K562 (cell line): Measurements from ENCODE around the gene RPTOR. TPM values are rescaled to one million over a fixed set of nuclear protein-coding genes. Genes with fewer than 3 reads are reported as not detected.

Source experiments
- ATAC-seq: fragments of 200-7000 bp; cut with Tn5 transposase; 3 replicates; pipeline ENCODE4 v1.9.1; 2020; ENCODE audit warnings: moderate library complexity
- BruUV-seq: library from RNA; stranded (reverse); fragments of 400-500 nt; replicated peaks from 2 replicates; lab custom pipeline; 2021; lab: Mats Ljungman, UMichigan
- CTCF ChIA-PET: fragments of 300-600 bp; formaldehyde crosslinking; extraction: SDS; loops from one replicate; lab custom pipeline; 2021; ENCODE audit warnings: low intra/inter-chr PET ratio; lab: Yijun Ruan, JAX
- POLR2A ChIA-PET: fragments of 300-600, 350-650 bp; sonication (Branson Sonifier 250); formaldehyde crosslinking; extraction: SDS; loops from one replicate; lab custom pipeline; 2021; ENCODE audit warnings: antibody characterized with exemption, inconsistent platforms; lab: Yijun Ruan, JAX
- DNase-seq, 4 experiments: peaks; one replicate each; pipeline versions ENCODE4 v3.0.0 to v3.0.0-alpha.2; 2011 to 2018; ENCODE audit warnings: low spot score in 3 of 4, mixed read lengths in 3 of 4; ENCODE audit errors: extremely low read depth in 1 of 4
- FAIRE-seq: peaks from 2 replicates; lab custom pipeline; 2011; peaks lifted over from hg19 to GRCh38; lab: Jason Lieb, UNC
- H2AFZ ChIP-seq: 2 replicates; pipeline ENCODE4 v1.6.0; 2011; ENCODE audit warnings: low read depth, low read length, control low read depth, inconsistent platforms
- H3K27ac ChIP-seq: fragments of 200-600 bp; 3 replicates; pipeline ENCODE4 v1.8.0; 2011; ENCODE audit warnings: low read depth, mild to moderate bottlenecking, control low read depth, inconsistent platforms, low read length, moderate library complexity, mixed read lengths; ENCODE audit errors: extremely low read depth
- H3K27me3 ChIP-seq, 2 experiments: fragments of 300-600 bp in 1 of 2; 2 replicates in 1 of 2; 3 replicates in 1 of 2; pipeline versions ENCODE4 v1.6.0 to v1.8.0; 2011; ENCODE audit warnings: inconsistent platforms in 2 of 2, low read length in 2 of 2, mild to moderate bottlenecking in 1 of 2, mixed read lengths in 1 of 2, moderate library complexity in 1 of 2; ENCODE audit not compliant: control insufficient read depth in 2 of 2, insufficient read depth in 2 of 2
- H3K36me3 ChIP-seq: fragments of 300-600 bp; 3 replicates; pipeline ENCODE4 v1.8.0; 2011; ENCODE audit warnings: mild to moderate bottlenecking, low read length, inconsistent platforms; ENCODE audit not compliant: control insufficient read depth, insufficient read depth
- H3K4me1 ChIP-seq, 2 experiments: fragments of 200-600 bp in 1 of 2; replicated peaks in 1 of 2; 2 replicates in 1 of 2; 3 replicates in 1 of 2; pipeline versions ENCODE4 v1.5.1 to v1.8.0; 2011; ENCODE audit warnings: inconsistent platforms in 2 of 2, low read length in 2 of 2, mild to moderate bottlenecking in 1 of 2, mixed read lengths in 1 of 2, moderate library complexity in 1 of 2; ENCODE audit not compliant: control insufficient read depth in 2 of 2, insufficient read depth in 2 of 2
- H3K4me2 ChIP-seq: 2 replicates; pipeline ENCODE4 v1.6.1; 2011; ENCODE audit warnings: low read length, control low read depth, inconsistent platforms, mixed read lengths; ENCODE audit not compliant: insufficient read depth
- H3K4me3 ChIP-seq: fragments of 200-600 bp; sonication (generic), shearing (Covaris generic); 2 replicates; pipeline ENCODE4 v1.5.1; 2016; ENCODE audit warnings: control low read depth, inconsistent platforms
- H3K79me2 ChIP-seq: fragments of 200-600 bp; 3 replicates; pipeline ENCODE4 v1.8.0; 2011; ENCODE audit warnings: low read length, inconsistent platforms; ENCODE audit not compliant: control insufficient read depth, insufficient read depth
- H3K9ac ChIP-seq, 2 experiments: 2 replicates each; pipeline versions ENCODE4 v1.6.0 to v1.6.1; 2011; ENCODE audit warnings: low read depth in 2 of 2, low read length in 2 of 2, control low read depth in 1 of 2, inconsistent platforms in 1 of 2, mild to moderate bottlenecking in 1 of 2, mixed read lengths in 1 of 2; ENCODE audit not compliant: insufficient read depth in 1 of 2
- H3K9me1 ChIP-seq: one replicate; pipeline ENCODE4 v1.6.0; 2011; ENCODE audit warnings: inconsistent platforms, mild to moderate bottlenecking, low read length, moderate library complexity; ENCODE audit not compliant: control insufficient read depth, insufficient read depth
- H3K9me3 ChIP-seq: replicated peaks from 2 replicates; pipeline ENCODE4 v1.5.1; 2011; ENCODE audit warnings: low read depth, low read length, inconsistent platforms; ENCODE audit not compliant: control insufficient read depth, insufficient read depth
- H4K20me1 ChIP-seq: replicated peaks from 2 replicates; pipeline ENCODE4 v1.6.1; 2011; ENCODE audit warnings: low read length, inconsistent platforms, mixed read lengths; ENCODE audit not compliant: control insufficient read depth, insufficient read depth
- FOXM1 ChIP-seq, 2 experiments: fragments of 450-650 bp in 1 of 2; sonication (generic) in 1 of 2; formaldehyde crosslinking in 1 of 2; IDR thresholded peaks; 2 replicates each; pipeline versions ENCODE4 v1.6.1 to v1.9.0; 2017 to 2022; ENCODE audit warnings: low read depth in 2 of 2, mild to moderate bottlenecking in 2 of 2, missing genetic modification reagents in 1 of 2, moderate library complexity in 1 of 2
- GABPA ChIP-seq: fragments of 200-800 bp; sonication (Bioruptor generic); conservative IDR thresholded peaks from 2 replicates; pipeline ENCODE4 v1.6.1; 2016; ENCODE audit warnings: low read depth, missing genetic modification characterization, missing compliant biosample characterization
- NFRKB ChIP-seq: fragments of 450-650 bp; IDR thresholded peaks from 2 replicates; pipeline ENCODE4 v1.6.1; 2016; ENCODE audit warnings: low read depth
- TCF15 ChIP-seq: fragments of 250-450 bp; sonication (Bioruptor Pico); IDR thresholded peaks from 2 replicates; pipeline ENCODE4 v1.8.0; 2022; ENCODE audit warnings: moderate library complexity, mild to moderate bottlenecking, inconsistent platforms
- U2AF1 ChIP-seq: fragments of 200-400 bp; formaldehyde crosslinking; optimal IDR thresholded peaks from 2 replicates; pipeline ENCODE3; 2017; ENCODE audit warnings: mild to moderate bottlenecking, low read depth, low read length, moderate library complexity
- ZC3H4 ChIP-seq: sonication (generic); formaldehyde crosslinking; IDR thresholded peaks from 2 replicates; pipeline ENCODE4 v1.9.0; 2021; ENCODE audit warnings: missing genetic modification reagents, borderline replicate concordance
- ZFPM2 ChIP-seq: fragments of 250-450 bp; sonication (Bioruptor Pico); IDR thresholded peaks from 2 replicates; pipeline ENCODE4 v1.5.1; 2022; ENCODE audit warnings: mild to moderate bottlenecking
- ZNF239 ChIP-seq: fragments of 250-450 bp; sonication (Bioruptor Pico); IDR thresholded peaks from 2 replicates; pipeline ENCODE4 v1.4.0; 2020; ENCODE audit warnings: mild to moderate bottlenecking
- ZNF253 ChIP-seq: fragments of 250-450 bp; sonication (Bioruptor Pico); conservative IDR thresholded peaks from 2 replicates; pipeline ENCODE4 v1.6.1; 2021; ENCODE audit warnings: mild to moderate bottlenecking
- ZNF639 ChIP-seq, 2 experiments: fragments of 200-800 bp in 1 of 2; sonication (Bioruptor generic) in 1 of 2; sonication (generic) in 1 of 2; formaldehyde crosslinking in 1 of 2; IDR thresholded peaks in 1 of 2; conservative IDR thresholded peaks in 1 of 2; 2 replicates each; pipeline versions ENCODE4 v1.5.0 to v1.6.1; 2016 to 2020; ENCODE audit warnings: missing compliant biosample characterization in 1 of 2, missing genetic modification characterization in 1 of 2, missing genetic modification reagents in 1 of 2
- ZNF668 ChIP-seq: fragments of 250-450 bp; sonication (Bioruptor Pico); IDR thresholded peaks from 2 replicates; pipeline ENCODE4 v1.8.0; 2022; ENCODE audit warnings: mild to moderate bottlenecking, inconsistent platforms
- WGBS: fragments of 100-300 bp; shearing (Covaris generic); methylation state at CpG from one replicate; pipeline ENCODE4 v1.1.6; 2016; ENCODE audit warnings: low coverage, mixed read lengths; ENCODE audit not compliant: insufficient coverage; ENCODE audit errors: missing lambda C conversion rate; 5-methylcytosine and 5-hydroxymethylcytosine counted together
- in situ Hi-C: fragments of 300-500 bp; cut with MboI; formaldehyde crosslinking; loops from 4 replicates; pipeline ENCODE4 v1.15.0; 2018; ENCODE audit warnings: inconsistent platforms, mixed read lengths
- intact Hi-C: fragments of 100-400 bp; cut with micrococcal nuclease; formaldehyde crosslinking; loops from 2 replicates; pipeline ENCODE4 v1.14.2; 2022
- polyA plus RNA-seq, 8 experiments: library from polyadenylated mRNA; depleted of rRNA in 4 of 8; stranded (reverse) in 5 of 8; unstranded in 3 of 8; fragments of >200 nt; fragmentation: Nextera tagmentation in 2 of 8; fragmentation: Illumina TruSeq in 1 of 8; extraction: Ambion mirVana in 2 of 8; extraction: Trizol in 1 of 8; gene quantifications; 2 replicates each; pipeline versions ENCODE4 v1.2.1 to v1.2.3, GENCODE V29; 2011 to 2014; ENCODE audit warnings: inconsistent platforms in 1 of 8, missing spikeins in 1 of 8
- total RNA-seq, 7 experiments: library from RNA; depleted of rRNA in 6 of 7; stranded (reverse); fragments of >200 nt in 6 of 7; fragmentation: Illumina TruSeq in 2 of 7; extraction: Trizol in 2 of 7; gene quantifications; 2 replicates each; pipeline versions ENCODE4 v1.2.1 to v1.2.3, GENCODE V29; 2011 to 2021; ENCODE audit warnings: low replicate concordance in 1 of 7
- TF ChIP-seq, protein P1 (sequence below): fragments of 150-350 bp; IDR thresholded peaks from 2 replicates; pipeline ENCODE4 v1.6.1; 2014; ENCODE audit warnings: low read depth, mild to moderate bottlenecking, low read length, borderline replicate concordance
- TF ChIP-seq, protein P2 (sequence below): sonication (generic); formaldehyde crosslinking; IDR thresholded peaks from 2 replicates; pipeline ENCODE4 v1.8.1; 2022; ENCODE audit warnings: missing genetic modification reagents

RPTOR gene
- total and polyA plus RNA-seq, 9 of the 15 experiments (the other 6 are each of a cell fraction or from before 2014, with no cell fraction given): 0.24 to 54.1 (median 10.2) TPM

DNA sequence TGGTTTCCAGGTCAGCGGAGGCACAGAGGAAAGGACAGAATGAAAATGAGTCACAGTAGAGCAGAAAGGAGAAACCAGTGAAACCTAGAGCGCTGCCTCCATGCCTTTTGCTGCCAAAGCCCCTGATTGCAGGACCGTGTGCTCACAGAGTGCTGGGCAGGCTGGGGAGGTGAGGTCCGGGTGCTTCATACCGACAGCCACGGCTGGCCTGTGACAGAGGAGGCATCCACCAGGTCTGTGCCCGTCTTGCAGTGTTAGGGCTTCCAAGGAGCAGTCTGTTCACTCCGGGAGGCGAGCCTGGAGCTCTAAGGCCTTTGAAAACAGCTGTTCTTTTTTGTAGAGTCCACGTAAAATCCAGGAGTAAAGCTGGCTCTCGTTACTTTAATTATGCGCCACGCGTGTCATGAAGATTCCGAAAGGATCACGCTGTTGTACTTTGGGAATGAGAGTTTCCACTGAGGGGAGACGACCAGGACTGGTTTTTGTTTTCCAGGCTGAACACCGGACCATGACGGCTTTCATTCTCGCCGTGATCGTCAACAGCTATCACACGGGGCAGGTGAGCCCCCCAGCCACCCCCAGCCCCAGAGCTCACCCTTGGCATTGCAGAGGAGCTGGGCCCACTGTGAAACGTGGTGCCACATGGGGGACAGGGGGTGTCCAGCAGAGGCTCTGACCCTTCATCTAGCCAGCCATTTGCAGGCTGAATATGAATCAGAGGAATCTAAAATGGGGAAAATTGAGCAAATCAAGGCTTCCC is 338.5 kb downstream of the RPTOR start:
- Histone ChIP-seq H3K4me2 (no peak overlapping the region), H3K27ac (no peak overlapping the region), H3K27me3 (no peaks in the 10 kb centered on the region; a peak in 1 of 5 replicates), H3K4me1 (peaks cover 0 to 6% of the 10 kb centered on the region in 2 experiments; a peak in 2 of 5 replicates), H3K9ac (no peak overlapping the region), H3K4me3 (no peak overlapping the region), H3K36me3 (peaks cover 40% of the 10 kb centered on the region; the same call in 2 of the 3 replicates), H2AFZ (no peak overlapping the region), H3K79me2 (no peaks in the 10 kb centered on the region), H4K20me1 (no peaks in the 10 kb centered on the region), H3K9me3 (no peaks in the 10 kb centered on the region), H3K9me1 (no peaks in the 10 kb centered on the region)
- intact Hi-C loops: no loop called here
- ChIA-PET POLR2A (interaction anchor here (1.1 kb wide), 1 partner anchor 8 kb away, joined by 3 read pairs; no protein-coding TSS in a partner anchor), CTCF (no interaction called here)
- 91% methylated on average over 22 of the region's 24 CpGs for WGBS
- no peak for FAIRE-seq
- no peak for DNase-seq
- in situ Hi-C loops: no loop called here
- ATAC-seq: no peak
- no TSS peak for BruUV-seq
- TF ChIP-seq GABPA (no peak), ZNF668 (CRISPR knock-in tag) (no peak), ZNF253 (CRISPR knock-in tag) (no peak), ZFPM2 (CRISPR knock-in tag) (no peak), U2AF1 (no peak), ZC3H4 (CRISPR knock-in tag) (no peak), ZNF639 (CRISPR knock-in tag; conservative IDR thresholded peaks at IDR 0.05 in 1 of 2, IDR thresholded peaks at IDR 0.05 in 1 of 2) (no peak), ZNF239 (no peak), NFRKB (no peak), TCF15 (CRISPR knock-in tag) (no peak), FOXM1 (IDR thresholded peaks at IDR 0.05; ENCODE audit: low read depth) (no peak), FOXM1 (CRISPR knock-in tag; IDR thresholded peaks at IDR 0.05; ENCODE audit: low read depth) (no peak)
- TF ChIP-seq, protein P1, sequence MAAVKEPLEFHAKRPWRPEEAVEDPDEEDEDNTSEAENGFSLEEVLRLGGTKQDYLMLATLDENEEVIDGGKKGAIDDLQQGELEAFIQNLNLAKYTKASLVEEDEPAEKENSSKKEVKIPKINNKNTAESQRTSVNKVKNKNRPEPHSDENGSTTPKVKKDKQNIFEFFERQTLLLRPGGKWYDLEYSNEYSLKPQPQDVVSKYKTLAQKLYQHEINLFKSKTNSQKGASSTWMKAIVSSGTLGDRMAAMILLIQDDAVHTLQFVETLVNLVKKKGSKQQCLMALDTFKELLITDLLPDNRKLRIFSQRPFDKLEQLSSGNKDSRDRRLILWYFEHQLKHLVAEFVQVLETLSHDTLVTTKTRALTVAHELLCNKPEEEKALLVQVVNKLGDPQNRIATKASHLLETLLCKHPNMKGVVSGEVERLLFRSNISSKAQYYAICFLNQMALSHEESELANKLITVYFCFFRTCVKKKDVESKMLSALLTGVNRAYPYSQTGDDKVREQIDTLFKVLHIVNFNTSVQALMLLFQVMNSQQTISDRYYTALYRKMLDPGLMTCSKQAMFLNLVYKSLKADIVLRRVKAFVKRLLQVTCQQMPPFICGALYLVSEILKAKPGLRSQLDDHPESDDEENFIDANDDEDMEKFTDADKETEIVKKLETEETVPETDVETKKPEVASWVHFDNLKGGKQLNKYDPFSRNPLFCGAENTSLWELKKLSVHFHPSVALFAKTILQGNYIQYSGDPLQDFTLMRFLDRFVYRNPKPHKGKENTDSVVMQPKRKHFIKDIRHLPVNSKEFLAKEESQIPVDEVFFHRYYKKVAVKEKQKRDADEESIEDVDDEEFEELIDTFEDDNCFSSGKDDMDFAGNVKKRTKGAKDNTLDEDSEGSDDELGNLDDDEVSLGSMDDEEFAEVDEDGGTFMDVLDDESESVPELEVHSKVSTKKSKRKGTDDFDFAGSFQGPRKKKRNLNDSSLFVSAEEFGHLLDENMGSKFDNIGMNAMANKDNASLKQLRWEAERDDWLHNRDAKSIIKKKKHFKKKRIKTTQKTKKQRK: no peak
- TF ChIP-seq, protein P2, sequence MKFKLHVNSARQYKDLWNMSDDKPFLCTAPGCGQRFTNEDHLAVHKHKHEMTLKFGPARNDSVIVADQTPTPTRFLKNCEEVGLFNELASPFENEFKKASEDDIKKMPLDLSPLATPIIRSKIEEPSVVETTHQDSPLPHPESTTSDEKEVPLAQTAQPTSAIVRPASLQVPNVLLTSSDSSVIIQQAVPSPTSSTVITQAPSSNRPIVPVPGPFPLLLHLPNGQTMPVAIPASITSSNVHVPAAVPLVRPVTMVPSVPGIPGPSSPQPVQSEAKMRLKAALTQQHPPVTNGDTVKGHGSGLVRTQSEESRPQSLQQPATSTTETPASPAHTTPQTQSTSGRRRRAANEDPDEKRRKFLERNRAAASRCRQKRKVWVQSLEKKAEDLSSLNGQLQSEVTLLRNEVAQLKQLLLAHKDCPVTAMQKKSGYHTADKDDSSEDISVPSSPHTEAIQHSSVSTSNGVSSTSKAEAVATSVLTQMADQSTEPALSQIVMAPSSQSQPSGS: no peak
